ENCODE data around the gene SPAG16.

GRCh38 chr2:213847316-213847715 is 563.1 kb downstream of the SPAG16 start:
- TF ChIP-seq GATA3 (IDR thresholded peaks at IDR 0.05; ENCODE audit: low read depth, low read length): no peak
- TF ChIP-seq GATA2 (IDR thresholded peaks at IDR 0.05; ENCODE audit: low read depth, low read length): no peak

All from SH-SY5Y (cell line).